ENCODE measurements around the gene NEURL4. TPM values are rescaled to one million over a fixed set of nuclear protein-coding genes. Genes with fewer than 3 reads are reported as not detected.

NEURL4 gene
- total RNA-seq, 1 experiment from 2014 or later = 21.4 TPM

DNA sequence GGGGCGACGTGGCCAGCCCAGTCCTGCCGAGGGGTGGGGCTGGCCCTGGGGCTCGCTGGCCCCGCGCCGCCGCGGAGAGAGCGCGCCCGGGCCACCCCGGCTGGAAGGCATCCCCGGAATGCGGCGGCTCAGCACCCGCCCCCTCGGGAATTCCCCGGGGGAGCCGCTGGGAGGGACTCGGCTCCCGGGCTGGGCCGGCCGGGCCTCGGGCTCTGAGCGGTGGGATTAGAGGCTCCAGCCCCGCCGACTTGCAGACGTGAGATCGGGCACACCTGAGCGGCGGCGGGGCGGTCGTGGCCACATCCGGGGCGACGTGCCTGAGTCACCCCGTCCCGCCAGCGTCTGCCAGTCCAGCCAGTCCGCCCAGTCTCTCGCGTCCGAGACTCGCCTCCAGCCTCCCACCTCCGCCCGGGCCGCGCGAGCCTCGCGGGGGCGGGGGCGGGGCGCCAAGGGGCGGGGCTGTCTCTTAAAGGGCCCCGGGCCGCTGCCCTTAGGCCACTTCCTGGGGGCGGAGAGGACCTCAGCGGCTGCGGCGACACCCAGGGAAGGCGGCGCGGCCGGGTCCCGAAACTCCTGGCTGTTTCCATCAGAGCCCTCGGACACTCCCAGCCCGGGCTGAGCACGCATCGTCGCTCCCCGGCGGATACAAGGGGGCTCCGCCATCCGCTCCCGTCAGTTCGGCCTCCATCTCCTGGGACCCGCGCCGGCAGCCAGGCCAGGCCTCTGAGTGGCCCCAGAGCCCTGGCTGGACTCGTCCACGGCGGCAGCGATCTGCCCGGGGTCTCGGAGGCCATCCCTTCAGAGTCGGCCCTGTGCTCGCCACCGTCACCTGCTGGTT lies 22.7 kb upstream of the NEURL4 start, which contains the start of gene KCTD11:
TSS of gene KCTD11 (plus strand) at position 498 of the 838 bp plus-strand sequence.
- H3K79me2 ChIP-seq (ENCODE audit: low read length) = peaks cover 35% of the 10 kb centered on the region
- POLR2A ChIA-PET (ENCODE audit: unreplicated experiment) = interaction anchor here (0.7 kb wide), 1 partner anchor 18 kb away, joined by 3 read pairs; no protein-coding TSS in a partner anchor
- H3K9me2 ChIP-seq (replicated peaks; ENCODE audit: low read length) = no peaks in the 10 kb centered on the region
- peak within 1 kb of the TSS; percentile 82 for H2AFZ ChIP-seq (ENCODE audit: low read length)
- TF ChIP-seq, protein P1, sequence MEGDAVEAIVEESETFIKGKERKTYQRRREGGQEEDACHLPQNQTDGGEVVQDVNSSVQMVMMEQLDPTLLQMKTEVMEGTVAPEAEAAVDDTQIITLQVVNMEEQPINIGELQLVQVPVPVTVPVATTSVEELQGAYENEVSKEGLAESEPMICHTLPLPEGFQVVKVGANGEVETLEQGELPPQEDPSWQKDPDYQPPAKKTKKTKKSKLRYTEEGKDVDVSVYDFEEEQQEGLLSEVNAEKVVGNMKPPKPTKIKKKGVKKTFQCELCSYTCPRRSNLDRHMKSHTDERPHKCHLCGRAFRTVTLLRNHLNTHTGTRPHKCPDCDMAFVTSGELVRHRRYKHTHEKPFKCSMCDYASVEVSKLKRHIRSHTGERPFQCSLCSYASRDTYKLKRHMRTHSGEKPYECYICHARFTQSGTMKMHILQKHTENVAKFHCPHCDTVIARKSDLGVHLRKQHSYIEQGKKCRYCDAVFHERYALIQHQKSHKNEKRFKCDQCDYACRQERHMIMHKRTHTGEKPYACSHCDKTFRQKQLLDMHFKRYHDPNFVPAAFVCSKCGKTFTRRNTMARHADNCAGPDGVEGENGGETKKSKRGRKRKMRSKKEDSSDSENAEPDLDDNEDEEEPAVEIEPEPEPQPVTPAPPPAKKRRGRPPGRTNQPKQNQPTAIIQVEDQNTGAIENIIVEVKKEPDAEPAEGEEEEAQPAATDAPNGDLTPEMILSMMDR (conservative IDR thresholded peaks at IDR 0.05; ENCODE audit: low read depth, low read length) = no peak; the same call in 1 of the 2 replicates
- TF ChIP-seq EZH2phosphoT487 (IDR thresholded peaks at IDR 0.05; ENCODE audit: borderline replicate concordance, low read length) (peak; percentile 78), EZH2 (IDR thresholded peaks at IDR 0.05; ENCODE audit: low read length, unreplicated experiment) (no peak)
- H3K36me3 ChIP-seq (ENCODE audit: low read depth, low read length) = no peaks in the 10 kb centered on the region
- peak within 1 kb of the TSS; percentile 88 for H3K9ac ChIP-seq (ENCODE audit: low read length)
- no peaks in the 10 kb centered on the region for H3K9me3 ChIP-seq (ENCODE audit: low read length)
- H3K4me2 ChIP-seq (ENCODE audit: low read length) = peak within 1 kb of the TSS; percentile 99
- ATAC-seq (peak; percentile 79), DNase-seq (peak; percentile 92)
- CTCF ChIA-PET = no interaction called here
- intact Hi-C loops (cut with micrococcal nuclease) = loop anchor here (5.0 kb wide), 1 partner anchor 85 kb away; the partner anchor contains the start of genes FGF11 and TMEM102
- H3K27ac ChIP-seq (ENCODE audit: low read length) = peak within 1 kb of the TSS; percentile 95
- peak within 1 kb of the TSS; percentile 87 for H3K4me3 ChIP-seq (ENCODE audit: low read length)
- no peaks in the 10 kb centered on the region for H3K27me3 ChIP-seq (ENCODE audit: low read length)
- no TSS peak for BruUV-seq (replicated peaks)
- H4K20me1 ChIP-seq (ENCODE audit: low read length) = no peaks in the 10 kb centered on the region
- H3K4me1 ChIP-seq (ENCODE audit: insufficient read depth, low read length) = peaks cover 28% of the 10 kb centered on the region
- peaks cover 3% of the 10 kb centered on the region for H3F3A ChIP-seq (ENCODE audit: low read length, unreplicated experiment)

DNA sequence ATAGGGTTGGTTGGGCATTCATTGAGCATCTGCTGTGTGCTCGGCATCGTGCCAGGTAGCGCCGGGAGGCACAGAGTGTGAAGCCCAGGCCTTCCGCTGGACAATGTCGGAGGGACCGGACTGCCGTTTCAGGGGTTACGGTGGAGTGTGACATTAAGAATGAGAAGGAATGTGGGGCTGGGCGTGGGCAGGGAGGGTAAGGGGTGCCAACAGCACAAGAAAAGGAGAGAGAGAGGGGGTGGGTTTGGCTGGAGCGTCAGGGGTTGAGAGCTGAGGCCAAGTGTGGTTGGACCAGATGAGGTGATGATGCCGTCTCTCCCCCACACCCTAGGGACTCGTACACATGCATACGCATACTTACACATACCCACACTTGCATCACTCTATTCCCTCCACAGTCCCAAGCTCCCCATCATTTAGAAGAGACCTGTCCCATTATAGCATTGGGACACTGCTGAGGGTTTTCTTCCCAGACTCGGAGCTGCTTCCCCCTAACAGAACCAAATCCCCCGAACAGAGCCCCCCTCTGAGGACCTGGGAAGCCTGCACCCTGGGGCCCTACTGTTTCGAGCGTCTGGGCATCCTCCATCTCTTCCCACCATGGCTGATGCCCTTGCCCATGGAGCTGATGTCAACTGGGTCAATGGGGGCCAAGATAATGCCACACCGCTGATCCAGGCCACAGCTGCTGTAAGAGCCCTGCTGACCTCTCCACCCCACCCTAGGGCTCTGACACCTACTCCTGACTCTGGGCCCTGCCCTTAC lies 19.5 kb upstream of the NEURL4 start:
- Histone ChIP-seq H3K79me2 (ENCODE audit: low read length) (peaks cover 25% of the 10 kb centered on the region), H3K27ac (ENCODE audit: low read length) (no peak overlapping the region), H3K4me1 (ENCODE audit: insufficient read depth, low read length) (peaks cover 16% of the 10 kb centered on the region), H3K27me3 (ENCODE audit: low read length) (no peaks in the 10 kb centered on the region), H3K4me2 (ENCODE audit: low read length) (no peak overlapping the region), H4K20me1 (ENCODE audit: low read length) (no peaks in the 10 kb centered on the region), H3K9me2 (replicated peaks; ENCODE audit: low read length) (no peaks in the 10 kb centered on the region), H3K9me3 (ENCODE audit: low read length) (no peaks in the 10 kb centered on the region), H2AFZ (ENCODE audit: low read length) (no peak overlapping the region), H3K36me3 (ENCODE audit: low read depth, low read length) (no peaks in the 10 kb centered on the region), H3K9ac (ENCODE audit: low read length) (no peak overlapping the region), H3K4me3 (ENCODE audit: low read length) (no peak overlapping the region), H3F3A (ENCODE audit: low read length, unreplicated experiment) (no peaks in the 10 kb centered on the region)
- no TSS peak for BruUV-seq (replicated peaks)
- intact Hi-C loops (cut with micrococcal nuclease) = loop anchor here (5.0 kb wide), 1 partner anchor 301 kb away; no protein-coding TSS in a partner anchor
- TF ChIP-seq, protein P1 (conservative IDR thresholded peaks at IDR 0.05; ENCODE audit: low read depth, low read length) = no peak
- TF ChIP-seq EZH2 (IDR thresholded peaks at IDR 0.05; ENCODE audit: low read length, unreplicated experiment) (no peak), EZH2phosphoT487 (IDR thresholded peaks at IDR 0.05; ENCODE audit: borderline replicate concordance, low read length) (no peak)
- no peak for ATAC-seq
- ChIA-PET CTCF (no interaction called here), POLR2A (ENCODE audit: unreplicated experiment) (no interaction called here)
- no peak for DNase-seq
